Stimulated activated CD4-positive, alpha-beta T cell treated with anti-CD3 and anti-CD28 coated beads, Interleukin-15, amount 100 ng/mL, for 48 hours (primary cell): ENCODE results near the gene NOVA1.

ENCODE experiments used
- DNase-seq, 2 donors: peaks; one replicate each; pipeline ENCODE4 v3.0.0-alpha.2; 2020; ENCODE audit warnings: low read depth in 2 of 2

NOVA1 gene

DNA sequence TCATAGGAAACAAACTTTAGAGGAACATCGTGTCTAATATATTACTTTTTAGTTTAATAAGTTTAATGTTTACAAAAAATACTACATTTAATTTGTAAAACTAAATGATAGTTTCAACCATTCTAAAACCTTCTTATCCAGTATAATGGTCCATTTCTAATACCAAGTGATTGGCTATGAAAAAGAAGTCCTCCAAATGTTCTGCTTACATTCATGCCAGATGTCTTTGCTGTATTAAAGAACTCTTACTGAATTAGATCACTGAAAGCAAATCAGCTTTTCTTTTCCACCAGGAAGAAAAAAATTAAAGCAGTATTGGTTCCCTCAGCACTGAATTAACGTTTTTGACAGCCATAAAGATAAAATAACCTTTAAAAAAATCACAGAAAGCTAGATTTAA is 3.7 kb downstream of the NOVA1 start:
- no peak for DNase-seq

GRCh38 chr14:26593357-26593756 is 4.5 kb downstream of the NOVA1 start:
- DNase-seq: no peak

GRCh38 chr14:26589925-26590324 is 7.9 kb downstream of the NOVA1 start:
- no peak for DNase-seq

GRCh38 chr14:26577711-26578110 is 20.1 kb downstream of the NOVA1 start:
- DNase-seq: no peak

- DNase-seq: no peak
Observed at GRCh38 chr14:26554069-26554772, 43.6 kb downstream of the NOVA1 start.

DNA sequence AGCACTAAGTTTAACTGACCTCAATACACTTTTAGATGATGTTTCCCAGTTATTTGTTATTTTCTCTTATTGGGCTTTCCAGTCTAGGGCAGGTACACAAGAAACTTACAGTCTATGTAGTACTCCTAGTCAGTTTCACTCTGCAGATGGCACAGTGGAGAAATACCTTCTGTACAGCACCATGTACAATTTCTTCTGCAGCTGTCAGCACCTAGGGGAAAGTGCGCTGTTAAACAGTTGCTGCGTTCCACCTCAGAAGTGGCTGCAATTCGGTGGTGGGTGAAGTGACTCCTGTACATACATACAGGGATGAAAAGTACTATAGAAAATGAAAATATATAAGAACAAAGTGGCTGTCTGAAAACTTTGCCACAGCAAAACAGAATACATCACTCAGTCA is 48.3 kb downstream of the NOVA1 start:
- no peak for DNase-seq

- DNase-seq: no peak
Observed at GRCh38 chr14:26548406-26548805, 49.4 kb downstream of the NOVA1 start.

DNA sequence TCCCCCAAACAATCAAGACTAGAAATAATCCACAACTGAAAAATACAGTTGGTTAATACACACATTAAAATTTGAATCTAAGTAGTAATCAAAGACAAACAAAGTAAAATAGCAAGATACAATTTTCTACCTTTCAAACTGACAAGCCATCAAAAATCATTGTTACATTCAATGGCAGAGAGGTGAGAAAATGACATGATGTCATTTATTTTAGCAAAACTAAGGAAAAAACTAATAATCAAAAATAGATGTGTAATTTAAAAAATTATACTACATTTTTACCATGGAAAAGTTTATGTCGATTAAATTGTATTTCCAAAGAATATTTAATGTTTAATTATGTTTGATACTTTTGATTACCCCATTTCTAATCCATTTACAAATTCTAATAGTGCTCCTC is 59.7 kb downstream of the NOVA1 start:
- no peak for DNase-seq

DNA sequence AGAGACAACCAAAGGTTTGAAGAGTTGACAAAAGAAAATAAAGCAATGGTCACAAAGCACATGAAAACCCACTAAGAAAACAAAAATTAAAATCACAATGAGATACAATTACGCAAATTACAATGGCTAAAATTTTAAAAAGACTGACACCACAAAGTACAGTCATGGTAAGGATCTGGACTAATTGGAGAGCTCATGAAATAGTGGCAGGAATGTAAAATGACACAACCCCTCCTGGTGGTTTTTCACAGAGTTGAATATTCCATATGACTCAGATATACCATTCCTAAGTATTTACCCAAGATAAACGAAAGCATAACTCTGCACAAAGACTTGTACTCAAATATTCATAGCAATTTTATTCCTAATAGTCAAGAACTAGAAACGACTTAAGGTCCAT is 65.9 kb downstream of the NOVA1 start:
- no peak for DNase-seq

DNA sequence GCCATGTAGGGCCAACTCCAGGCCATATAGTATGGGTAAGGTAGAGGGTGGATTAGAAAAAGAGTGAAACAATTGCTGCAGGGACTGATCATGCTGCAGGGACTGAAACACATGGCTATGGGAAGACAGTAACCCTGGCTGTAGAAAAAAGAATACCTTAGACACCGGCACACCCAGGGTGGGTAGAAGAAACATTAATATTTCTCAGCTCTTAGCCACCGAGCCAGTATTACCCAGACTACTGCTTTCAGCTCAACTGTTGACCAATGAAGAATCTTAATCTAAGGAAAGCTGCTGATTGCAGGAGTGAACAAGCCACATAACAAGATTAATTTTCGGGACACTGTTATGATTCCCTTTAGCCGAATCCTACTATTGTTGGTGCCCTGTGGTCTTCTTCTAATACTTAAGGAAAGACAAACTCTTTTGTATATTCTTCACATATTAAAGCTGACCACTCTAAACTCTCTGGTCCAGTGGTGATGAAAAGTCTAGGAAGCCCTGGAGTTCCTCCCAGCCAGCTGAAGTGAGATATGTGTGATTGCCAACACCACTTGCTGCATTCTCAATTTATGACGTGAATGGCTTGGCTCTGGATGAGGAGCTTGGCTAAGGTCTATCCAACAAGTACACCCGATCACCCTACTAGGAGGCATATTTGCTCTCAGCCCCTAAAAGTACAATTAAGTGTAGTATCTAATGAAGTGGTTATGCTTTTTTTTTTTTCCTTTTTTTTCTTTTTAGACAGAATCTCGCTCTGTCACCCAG is 69.2 kb downstream of the NOVA1 start:
- DNase-seq: no peak

- no peak for DNase-seq
Observed at GRCh38 chr14:26527095-26527494, 70.7 kb downstream of the NOVA1 start.

DNA sequence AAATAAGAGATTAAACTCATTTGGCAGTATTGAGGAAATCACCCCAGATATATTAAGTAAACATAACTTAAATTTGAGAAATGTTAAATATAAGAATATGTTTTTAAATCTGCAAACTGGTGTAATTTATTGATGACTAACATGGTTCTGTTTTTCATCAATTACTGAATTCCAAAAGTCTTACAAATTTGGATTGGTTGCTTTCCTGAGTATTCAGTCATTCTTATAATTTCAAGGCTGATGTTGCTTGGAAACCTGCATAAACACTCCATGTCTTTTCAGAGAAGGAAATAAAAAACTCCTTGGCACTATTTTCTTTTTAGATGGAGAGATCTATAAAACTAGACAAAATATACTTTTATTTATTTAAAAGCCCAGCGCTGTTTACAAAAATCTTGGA is 71.7 kb downstream of the NOVA1 start:
- no peak for DNase-seq

GRCh38 chr14:26525085-26525484 is 72.7 kb downstream of the NOVA1 start:
- DNase-seq: no peak

DNA sequence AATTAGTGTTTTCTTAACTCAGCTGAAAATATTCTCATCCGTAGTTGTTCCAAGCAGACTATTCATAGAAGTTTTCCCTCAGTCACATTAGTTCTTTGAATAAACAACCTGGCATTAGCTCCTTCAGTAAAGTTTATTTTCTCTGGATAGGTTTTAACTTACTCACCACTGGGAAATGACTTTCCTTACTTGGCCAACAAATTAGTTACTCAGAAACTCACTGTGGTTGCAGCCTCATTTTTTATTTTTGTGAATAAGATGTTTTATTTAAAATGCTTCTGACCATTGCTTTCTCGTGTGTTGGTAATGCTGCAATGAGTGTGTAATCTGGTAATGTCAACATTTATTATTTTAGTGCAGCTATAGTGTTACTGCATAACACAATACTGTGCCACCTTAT is 74.9 kb downstream of the NOVA1 start:
- no peak for DNase-seq

DNA sequence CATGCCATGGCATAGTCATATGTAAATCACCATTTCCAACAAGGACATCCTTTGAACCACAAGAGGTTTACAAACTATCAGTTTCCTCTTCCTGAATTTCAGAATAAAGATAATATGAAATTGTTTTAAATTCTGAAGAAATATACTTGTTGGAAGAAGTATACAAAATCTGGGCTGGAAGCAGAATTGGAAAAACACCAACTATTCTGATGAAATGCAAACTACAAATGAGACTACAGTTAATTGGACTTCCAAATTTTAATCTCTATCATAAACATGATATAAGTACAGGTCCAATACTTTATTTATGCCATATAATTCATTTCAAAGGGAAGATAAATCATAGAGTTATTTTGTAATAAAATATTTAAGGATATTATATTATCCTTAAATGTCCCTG is 80.1 kb downstream of the NOVA1 start:
- no peak for DNase-seq

GRCh38 chr14:26500028-26500427 is 97.8 kb downstream of the NOVA1 start:
- no peak for DNase-seq

DNA sequence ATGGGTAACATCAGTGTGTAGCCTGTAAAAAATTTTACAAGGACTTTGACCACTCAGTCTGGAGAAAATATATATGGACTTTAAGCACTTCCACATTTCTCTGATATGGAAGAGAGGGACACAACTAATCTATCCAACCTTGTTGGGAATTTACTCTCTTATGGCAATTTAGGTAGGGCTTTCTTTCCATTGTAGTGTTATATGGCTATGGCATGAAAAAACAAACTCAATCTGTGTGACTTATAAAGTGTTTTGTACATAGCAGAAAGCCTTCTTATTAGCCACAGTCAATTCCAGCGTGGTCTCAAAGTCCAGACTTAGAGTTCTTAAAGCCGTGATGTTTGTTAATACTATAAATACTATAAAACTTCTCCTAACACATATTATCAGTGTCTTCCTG is 98.3 kb downstream of the NOVA1 start:
- no peak for DNase-seq

DNA sequence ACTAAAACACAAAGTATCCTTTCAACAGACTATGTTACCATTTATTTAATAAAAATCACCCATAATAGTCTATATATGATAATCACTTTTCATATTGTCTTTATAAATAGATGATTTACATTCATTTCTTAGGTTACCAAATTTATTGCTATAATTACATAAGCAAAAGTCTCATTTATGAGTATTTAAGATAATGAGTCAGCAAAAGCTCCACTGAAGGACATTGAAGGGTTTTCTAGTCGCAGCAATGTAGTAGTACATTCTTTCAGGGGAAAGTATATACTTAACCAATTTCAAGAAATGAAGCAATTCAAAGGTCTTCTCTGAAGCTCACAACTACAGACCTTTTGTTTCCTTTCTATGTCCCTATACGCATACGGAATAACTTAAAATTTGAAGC is 110.9 kb downstream of the NOVA1 start:
- DNase-seq: no peak

- no peak for DNase-seq
Observed at GRCh38 chr14:26484562-26484961, 113.3 kb downstream of the NOVA1 start.

- no peak for DNase-seq
Observed at GRCh38 chr14:26478967-26479366, 118.9 kb downstream of the NOVA1 start.

DNA sequence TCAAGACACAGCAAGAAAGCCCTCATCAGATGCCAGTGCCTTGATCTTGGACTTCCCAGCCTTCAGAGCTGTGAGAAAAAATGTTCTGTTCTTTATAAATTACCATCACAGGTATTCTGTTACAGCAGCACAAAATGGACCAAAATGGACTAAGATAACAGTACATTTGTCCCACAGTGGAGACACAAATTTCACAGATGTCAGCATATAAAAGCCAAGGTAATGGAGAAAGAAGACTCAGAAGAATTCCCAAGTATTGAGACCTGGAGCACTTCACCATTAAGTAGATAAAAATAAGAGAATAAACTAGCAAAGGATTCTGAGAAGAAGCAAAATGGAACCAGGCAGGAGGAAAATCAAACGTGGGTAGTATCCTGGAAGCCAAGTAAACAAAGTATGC is 131.0 kb downstream of the NOVA1 start:
- DNase-seq: no peak

- DNase-seq: no peak
Observed at GRCh38 chr14:26463136-26463535, 134.7 kb downstream of the NOVA1 start.

- DNase-seq: no peak
Observed at GRCh38 chr14:26454105-26454504, 143.7 kb downstream of the NOVA1 start.
